HTR-8/SVneo (cell line): ENCODE measurements around the gene UBA1.

Source experiments
- DNase-seq: peaks from one replicate; pipeline ENCODE4 v3.0.0; 2011; ENCODE audit warnings: low spot score, mixed read lengths; ENCODE audit not compliant: insufficient read length
- FAIRE-seq: peaks from 2 replicates; lab custom pipeline; 2011; peaks lifted over from hg19 to GRCh38; lab: Jason Lieb, UNC

The UBA1 gene

DNA sequence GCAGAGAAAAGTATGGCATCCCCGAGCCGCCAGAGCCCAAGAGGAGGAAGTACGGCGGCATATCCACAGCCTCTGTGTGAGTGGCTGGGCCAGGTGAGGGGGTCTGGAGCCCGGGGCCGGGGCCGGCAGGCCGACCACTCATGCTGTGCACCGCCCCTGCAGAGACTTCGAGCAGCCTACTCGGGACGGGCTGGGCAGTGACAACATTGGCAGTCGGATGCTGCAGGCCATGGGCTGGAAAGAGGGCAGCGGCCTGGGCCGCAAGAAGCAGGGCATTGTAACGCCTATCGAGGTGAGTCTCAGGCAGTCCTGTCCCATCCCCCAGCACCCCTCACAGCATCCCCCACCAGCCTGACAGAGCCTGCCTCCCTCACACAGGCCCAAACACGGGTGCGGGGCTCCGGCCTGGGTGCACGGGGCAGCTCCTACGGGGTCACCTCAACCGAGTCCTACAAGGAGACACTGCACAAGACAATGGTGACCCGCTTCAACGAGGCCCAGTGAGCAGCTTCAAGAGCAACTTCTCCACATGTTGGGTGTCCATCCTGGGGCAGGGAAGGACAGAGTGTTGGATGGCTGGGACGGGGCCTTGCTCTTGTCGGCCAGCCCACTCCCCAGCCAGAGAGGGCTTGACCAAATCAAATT lies 7.4 kb upstream of the UBA1 start:
- DNase-seq (no peak), FAIRE-seq (no peak)

DNA sequence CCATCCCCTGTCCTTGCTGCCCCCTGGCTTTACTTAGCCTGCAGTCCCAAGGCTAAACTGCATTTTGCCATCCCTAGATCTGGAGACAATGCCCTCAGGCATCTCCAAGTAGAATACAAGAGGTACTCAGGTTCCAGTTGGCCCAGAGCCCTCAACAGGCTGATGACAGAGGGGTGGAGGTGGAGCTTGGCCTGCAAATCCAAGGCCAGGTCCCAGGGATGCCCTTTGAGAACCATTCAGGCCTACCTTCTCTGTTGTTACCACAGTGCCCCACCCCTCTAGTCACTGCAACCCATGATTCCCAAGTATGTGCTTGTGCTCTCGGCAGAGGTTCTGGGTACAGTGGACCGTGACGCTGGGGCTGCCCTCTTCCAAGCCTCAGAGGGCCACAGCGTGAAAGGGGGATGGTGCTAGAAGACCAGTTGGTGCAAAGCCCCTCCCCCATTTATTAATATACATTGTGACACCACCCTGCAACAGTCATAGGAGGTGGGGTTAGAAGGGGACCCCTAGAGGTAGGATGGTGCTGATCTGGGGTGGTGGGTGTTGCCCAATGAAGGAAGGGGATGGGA lies 6.4 kb upstream of the UBA1 start:
- FAIRE-seq (no peak), DNase-seq (no peak)

DNA sequence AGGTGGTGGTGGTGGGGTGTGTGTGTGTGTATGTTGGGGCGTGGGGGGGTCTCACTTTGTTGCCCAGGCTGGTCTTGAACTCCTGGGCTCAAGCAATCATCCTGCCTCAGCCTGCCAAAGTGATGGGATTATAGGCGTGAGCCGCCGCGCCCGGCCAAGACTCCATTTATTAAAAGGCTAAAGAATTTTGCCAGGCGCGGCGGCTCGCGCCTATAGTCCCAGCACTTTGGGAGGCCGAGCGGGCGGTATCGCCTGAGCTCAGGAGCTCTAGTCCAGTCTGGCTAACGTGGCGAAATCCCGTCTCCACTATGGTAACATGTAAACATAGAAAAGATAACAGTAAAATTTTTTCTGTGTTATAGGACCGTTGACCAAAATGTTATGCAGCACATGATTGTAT lies 3.7 kb upstream of the UBA1 start:
- FAIRE-seq, result no peak
- no peak for DNase-seq

DNA sequence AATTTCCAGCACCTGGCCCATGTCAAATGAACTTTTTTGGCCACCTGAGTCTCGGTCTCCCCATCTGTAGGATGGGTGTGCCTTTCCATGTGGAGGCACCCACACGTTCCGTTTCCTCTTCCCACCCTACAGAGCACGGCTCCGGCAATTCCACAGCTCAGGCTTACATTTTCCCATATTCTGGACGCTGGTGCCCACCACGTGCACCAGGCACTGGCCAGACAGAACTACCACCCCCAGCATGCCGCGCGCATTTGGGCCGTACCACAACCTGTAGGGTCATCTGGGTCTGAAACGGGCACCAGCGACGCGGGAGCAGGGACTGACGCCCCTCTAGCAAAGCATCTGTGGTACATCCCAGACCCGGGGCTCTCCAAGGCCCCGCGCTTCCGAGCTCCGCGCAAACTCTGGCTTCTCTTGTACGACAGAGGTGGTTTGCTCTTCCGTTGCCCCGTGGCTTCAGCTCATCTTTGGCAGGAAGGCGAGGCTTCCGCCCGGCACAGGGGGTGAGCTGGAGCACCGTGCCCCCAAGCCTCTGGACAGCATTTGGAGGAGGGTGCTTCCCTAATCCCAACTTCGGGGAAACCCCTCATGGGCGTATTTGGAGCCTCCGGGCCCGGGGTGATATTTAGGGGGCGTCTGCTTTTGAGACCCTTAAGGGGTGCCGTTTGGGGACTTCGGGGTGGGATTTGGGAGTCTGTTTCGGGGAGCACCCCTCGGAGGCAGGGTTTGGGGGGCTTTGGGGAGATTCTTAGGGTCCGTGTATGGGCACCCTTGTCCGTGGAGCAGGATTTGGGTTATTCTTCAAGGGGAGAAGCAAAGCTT lies 3.0 kb upstream of the UBA1 start:
- FAIRE-seq (peak; percentile 74), DNase-seq (peak; percentile 85)

DNA sequence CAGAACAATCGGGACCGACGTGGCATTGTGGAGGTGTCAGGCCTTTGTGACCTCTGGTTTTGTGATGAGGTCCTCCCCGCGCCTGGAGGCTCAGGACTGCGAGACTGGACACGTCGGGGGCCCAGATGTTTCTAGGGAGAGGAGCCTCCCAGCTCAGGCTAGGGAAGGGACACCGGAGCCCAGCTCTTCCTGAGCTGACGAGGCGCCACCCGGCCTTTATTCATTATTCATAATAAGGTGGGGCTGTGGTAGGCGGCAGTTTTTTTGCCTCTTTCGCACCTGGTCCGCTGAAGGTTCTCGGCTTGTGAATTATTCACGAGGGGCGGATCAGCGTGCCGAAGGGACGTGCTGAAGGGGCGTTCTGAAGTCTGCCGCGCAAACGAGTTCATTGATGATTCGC lies 2.3 kb upstream of the UBA1 start:
- DNase-seq (no peak), FAIRE-seq (no peak)

DNA sequence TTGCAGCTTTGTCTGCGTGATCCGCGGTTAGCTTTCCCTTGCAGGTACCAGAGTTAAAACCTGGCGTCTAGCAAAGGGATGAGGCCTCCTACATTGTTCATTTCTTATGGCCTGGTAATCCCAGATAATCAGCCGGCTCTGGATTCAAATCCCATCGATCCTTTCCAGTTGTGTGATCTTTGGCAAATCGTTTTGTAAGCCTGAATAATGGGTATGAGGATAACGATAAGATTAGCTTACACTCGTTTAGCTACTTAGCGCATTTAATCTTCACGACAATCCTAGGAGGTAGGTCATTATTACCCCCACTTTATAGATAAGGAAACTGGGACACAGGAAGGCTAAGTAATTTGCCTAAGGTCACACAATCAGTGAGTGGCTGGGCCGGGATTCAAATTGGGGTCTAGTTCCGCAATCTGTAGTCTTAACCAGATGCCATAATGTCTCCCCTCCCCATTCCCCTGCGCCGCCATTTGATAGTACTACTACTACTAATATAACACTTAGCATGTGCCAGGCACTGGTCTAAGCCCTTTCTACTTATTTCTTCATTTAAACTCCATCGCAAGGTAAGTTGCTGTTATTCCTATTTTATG lies 1.7 kb upstream of the UBA1 start:
- DNase-seq, result no peak
- FAIRE-seq, result no peak

DNA sequence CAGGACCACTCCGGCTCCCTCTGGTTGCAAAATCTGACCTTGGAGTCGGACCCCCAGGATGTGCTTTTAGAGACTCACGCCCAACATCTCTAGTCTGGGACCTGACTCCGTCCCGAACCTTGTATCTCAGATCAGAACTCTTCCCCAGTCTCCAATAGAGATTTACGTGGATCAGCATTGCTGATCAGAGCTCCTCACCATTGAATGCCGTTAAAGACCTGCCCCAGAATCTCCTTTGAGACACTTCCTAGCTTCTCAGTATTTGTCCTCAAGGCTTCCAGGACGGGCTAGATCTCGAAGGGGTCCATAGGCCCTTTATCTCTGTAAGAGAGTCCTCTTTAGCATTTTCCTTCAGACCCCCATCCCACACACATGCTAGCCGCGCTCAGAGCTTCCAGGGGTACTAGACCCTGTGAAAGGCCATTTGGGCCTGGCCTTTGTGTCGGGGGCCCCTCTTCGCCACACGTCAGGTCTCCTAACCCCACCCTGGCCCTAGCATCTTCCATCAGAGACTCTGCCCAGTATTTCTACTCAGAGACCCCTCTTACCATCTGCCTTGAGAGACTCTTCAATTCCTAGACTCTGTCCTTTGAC lies 662 bp downstream of the UBA1 start:
- DNase-seq (no peak), FAIRE-seq (no peak)

DNA sequence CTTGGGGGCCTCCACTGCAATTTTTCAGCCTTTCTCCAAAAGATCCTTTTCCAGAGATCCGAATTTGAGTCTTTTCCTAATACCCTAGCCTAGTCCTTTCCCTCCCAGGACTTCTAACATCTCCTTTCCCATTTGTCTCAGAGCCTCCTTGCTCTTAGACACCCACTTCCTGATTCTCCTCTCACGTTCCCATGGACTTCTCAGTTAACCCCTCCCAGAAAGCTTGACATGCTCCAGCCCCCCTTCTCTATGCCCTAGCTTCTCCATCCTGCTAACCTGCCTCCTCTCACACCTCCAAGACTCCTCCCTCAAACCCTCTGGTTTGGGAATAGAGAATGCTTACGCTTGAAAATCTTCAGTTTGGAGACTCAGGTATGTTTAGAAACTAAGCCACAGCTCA lies 2.5 kb downstream of the UBA1 start:
- no peak for DNase-seq
- FAIRE-seq, result no peak

DNA sequence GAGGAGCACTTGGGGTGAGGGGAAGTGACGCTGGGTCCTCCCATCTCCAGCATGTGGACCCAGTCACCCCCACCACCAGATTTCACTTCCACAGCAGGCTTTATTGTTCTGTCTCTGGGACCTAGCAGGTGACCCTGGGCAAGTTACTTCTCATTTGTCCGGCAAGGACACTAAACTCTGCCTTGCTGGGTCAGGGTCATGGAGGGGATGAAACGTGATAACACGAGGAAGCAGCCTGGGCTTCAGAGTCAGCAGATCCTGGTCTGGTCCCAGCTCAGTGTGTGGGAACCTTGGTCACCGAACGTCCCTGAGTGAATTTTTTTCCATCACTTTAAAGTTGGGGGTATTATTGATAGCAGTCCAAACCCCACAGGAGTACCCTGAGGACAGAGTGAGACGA lies 3.9 kb downstream of the UBA1 start:
- FAIRE-seq, result no peak

DNA sequence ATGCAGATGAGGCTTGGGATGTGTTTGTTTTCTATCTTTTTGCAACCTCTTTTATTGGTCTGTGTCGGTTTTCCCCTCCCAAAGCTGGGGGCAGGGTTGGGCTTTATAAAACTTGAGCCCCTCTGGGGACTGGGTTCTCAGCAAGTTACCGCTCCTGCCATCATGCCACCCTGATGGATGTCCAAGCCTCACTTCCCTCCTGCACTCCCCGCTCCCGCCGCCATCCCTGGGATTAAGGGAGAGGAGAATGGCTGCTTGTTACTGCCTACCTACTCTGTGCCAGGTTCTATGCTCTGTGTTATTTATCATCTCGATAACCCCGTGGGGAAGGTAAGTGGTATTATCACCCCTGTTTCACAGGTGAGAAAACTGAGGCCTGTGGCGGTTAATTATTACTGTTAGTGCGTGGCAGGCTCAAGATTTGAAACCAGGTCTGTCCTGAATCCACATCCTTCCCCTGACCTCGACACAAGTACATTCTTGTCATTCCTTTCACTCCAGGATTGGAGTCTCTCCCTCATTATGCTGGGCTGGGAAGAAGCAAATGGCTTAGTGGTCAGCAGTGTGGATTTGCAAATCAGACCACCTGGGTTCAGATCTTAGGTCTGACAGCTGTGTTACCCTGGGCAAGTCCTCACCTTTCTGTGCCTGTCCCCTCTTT lies 4.5 kb downstream of the UBA1 start:
- DNase-seq (no peak), FAIRE-seq (no peak)

More for the DNA sequence above, 3.9 kb downstream of the UBA1 start:
- DNase-seq, result no peak

DNA sequence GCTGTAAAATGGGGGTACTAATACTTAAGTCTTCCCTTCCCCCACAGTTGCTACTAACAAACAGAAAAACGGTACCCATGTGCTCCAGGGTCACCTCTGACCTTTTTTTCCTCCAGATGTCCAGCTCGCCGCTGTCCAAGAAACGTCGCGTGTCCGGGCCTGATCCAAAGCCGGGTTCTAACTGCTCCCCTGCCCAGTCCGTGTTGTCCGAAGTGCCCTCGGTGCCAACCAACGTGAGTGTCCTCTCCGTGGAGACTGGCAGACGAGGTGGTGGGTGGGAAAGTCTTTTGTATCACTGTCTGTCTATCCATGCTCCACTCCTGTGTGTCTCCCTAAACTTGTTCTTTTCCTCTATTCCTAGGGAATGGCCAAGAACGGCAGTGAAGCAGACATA lies 5.1 kb downstream of the UBA1 start:
- no peak for FAIRE-seq
- no peak for DNase-seq

DNA sequence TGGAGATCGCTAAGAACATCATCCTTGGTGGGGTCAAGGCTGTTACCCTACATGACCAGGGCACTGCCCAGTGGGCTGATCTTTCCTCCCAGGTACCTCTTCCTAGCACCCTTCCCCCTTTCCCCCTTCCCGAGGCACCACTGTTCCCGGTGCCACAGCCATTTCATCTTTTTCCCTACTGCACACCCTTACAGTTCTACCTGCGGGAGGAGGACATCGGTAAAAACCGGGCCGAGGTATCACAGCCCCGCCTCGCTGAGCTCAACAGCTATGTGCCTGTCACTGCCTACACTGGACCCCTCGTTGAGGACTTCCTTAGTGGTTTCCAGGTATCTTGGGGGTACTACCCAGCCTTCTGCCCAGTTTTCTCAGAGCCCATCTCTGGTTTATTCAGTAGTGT lies 5.7 kb downstream of the UBA1 start:
- no peak for FAIRE-seq
- no peak for DNase-seq

DNA sequence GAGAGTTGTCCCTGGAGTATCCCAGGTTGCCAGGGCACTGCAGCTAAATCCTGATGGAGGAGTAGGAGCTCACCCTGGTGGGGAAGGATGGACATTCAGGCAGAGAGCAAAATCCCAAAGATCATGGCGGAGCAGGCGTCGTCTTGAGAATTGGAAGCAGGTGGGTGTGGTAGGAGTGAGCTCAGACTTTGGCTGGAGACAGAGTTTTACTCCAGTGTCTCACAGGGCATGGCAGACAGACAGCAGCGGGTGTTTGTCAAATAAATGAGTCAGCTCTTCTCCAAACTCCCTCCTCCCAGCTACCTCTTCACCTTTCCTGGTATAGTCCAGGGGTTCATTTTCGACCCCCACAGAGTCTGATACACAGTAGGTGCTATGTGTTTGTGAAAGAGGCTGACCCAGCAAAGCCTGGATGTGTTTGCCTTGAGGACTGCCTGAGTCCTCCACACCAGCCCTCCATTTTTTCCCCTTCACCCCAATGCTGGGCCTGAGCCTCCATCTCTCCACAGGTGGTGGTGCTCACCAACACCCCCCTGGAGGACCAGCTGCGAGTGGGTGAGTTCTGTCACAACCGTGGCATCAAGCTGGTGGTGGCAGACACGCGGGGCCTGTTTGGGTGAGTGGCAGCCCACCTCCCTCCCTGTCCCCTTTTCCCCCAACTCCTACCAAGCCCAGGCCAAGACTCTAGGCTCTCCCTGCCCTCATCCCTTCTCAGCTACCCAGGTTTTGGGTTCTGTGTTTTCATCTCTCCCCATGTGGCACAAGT lies 6.9 kb downstream of the UBA1 start:
- no peak for FAIRE-seq
- DNase-seq, result no peak

DNA sequence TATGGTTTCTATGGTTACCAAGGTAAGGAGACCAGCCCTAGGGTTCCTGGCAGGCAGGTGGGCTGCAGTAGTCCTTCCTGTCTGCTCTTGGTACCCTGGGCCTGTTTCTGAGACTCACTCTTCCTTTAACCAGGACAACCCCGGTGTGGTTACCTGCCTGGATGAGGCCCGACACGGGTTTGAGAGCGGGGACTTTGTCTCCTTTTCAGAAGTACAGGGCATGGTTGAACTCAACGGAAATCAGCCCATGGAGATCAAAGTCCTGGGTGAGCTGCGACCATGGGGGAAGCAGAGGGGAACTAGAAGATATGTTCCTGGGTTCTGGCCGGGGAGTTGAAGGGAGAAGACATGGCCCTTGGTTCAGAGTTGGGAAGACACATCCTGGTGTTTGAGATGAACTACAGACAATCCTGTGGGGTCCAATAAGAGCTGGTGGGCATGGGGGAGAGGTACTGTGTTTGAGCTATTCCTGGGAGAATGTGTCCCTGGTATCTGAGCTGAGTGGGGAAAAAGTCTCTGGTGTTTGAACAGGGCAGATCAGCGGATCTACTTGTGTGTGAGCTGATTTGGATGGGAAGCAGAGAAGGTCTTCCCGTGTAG lies 7.8 kb downstream of the UBA1 start:
- DNase-seq (no peak), FAIRE-seq (no peak)

DNA sequence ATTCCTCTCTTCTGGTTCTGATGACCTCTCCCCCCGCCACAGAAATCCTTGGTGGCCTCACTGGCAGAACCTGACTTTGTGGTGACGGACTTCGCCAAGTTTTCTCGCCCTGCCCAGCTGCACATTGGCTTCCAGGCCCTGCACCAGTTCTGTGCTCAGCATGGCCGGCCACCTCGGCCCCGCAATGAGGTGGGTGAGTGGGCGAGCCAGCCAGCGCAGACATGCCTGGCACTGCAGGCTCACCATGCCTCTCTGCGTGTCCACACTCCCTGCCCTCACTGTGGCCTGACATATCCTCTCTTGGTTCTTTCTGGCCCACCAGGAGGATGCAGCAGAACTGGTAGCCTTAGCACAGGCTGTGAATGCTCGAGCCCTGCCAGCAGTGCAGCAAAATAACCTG lies 8.7 kb downstream of the UBA1 start:
- DNase-seq, result no peak
- FAIRE-seq, result no peak

DNA sequence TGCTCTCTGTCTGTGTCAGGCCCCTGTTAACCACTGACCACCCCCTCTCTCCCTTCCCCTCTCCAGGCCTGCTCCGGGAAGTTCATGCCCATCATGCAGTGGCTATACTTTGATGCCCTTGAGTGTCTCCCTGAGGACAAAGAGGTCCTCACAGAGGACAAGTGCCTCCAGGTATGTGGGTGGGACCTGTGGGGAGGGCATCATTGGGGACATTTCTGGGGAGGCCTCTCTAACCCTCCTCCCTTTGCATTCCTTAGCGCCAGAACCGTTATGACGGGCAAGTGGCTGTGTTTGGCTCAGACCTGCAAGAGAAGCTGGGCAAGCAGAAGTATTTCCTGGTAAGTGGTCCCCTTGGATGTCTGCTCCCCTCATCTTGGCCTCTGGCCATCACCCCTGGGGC lies 9.2 kb downstream of the UBA1 start:
- FAIRE-seq, result no peak
- no peak for DNase-seq

DNA sequence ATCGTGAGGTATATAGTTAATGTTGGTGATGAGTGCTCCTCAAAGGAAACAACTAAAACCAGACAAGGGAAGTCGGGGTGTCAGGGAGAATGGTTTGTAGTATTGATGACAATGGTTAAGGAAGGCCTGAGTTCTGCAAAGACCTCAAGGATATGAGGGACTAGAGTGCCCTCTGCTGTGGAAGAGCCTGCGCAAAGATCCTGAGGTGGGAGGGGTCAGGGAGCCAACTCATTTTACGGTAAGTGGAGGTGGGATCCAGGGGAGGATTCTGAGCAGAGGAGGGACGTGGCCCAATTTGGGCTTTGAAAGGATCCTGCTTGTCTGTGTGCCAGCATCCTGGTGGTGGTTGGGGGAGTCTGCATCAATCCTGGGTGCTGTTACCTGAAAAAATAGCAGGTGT lies 11.3 kb downstream of the UBA1 start:
- FAIRE-seq (no peak), DNase-seq (no peak)

DNA sequence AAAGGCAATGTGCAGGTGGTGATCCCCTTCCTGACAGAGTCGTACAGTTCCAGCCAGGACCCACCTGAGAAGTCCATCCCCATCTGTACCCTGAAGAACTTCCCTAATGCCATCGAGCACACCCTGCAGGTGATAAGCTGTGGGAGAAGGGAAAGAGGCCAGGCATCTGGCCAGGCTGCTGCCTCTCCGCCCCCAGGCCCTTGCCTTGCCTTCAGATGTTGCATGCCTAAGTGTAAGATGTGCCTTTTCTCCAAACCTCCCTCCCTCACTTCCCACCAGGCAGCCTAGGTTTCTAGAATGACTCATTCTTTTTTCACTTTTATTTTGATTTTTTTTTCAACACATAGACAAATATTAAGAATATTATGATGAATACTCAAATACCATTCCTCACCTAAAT lies 12.7 kb downstream of the UBA1 start:
- DNase-seq (no peak), FAIRE-seq (no peak)

DNA sequence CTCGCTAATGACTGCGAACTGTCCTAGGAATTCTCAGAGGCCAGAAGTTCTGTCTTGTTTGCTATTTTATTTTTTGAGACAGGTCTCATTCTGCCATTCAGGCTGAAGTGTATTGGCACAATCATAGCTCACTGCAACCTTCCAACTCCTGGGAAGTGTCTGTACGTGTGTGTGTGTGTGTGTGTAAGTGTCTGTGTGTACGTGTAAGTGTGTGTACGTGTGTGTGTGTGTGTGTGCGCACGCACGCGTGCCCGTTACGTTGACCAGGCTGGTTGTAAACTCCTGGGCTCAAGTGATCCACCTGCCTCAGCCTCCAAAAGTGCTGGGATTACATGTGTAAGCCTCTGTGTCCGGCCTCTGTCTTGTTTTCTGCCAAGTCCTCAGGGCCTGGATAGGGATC lies 14.5 kb downstream of the UBA1 start:
- DNase-seq, result no peak
- no peak for FAIRE-seq
